HG02885 (cell line): Measurements from ENCODE around the gene VTI1A.

Experiments used
- ATAC-seq: cut with Tn5 transposase; IDR thresholded peaks from one replicate; pipeline ENCODE4 v1.9.1; 2021; ENCODE audit warnings: mild to moderate bottlenecking; ENCODE audit not compliant: unreplicated experiment, poor library complexity

Gene VTI1A

DNA sequence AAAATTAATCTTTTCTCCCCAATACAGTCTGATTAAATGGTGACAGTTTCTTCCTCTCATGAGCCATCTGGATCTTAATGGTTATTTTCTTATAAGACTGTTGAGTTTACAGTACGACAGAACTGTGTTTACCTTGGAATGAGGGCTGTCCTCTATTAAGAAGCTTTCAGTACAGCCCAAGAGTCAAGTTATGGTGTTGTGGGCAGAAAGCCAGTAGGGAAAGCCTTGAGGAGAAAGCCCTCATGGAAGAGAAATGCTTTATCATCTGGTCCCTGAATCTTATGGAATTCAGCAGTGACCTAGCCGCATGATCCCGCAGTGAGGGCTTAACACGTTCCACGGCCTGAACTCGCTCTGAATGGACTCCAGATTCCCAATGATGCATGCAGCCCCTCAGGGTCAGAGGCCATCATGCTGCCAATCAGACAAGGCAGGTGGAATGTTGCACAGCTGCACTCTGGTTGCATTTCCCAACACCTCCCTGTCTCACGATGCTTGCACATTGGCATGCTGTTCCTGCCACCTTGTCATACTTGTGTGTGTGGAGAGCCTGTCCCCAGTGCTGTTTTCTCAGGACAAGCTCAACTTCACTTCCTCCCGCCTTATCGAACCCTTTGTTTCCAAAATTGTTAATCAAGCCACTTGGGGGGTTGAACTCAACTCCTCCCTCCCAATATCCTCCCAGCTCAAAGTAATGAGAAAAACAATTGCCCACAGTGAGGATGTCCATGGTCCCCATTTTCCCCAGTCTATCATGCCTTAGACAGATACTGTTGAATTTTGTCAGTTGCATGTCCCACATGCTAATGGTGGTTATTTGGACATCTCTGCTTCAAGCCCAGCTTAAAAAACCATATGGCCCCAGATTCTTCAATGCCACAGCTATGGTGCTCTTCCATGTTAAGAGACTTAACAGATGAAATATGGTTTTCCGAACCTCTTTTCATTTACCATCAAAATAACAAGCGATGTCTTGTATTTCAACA lies 291.9 kb downstream of the VTI1A start:
- no peak for ATAC-seq

GRCh38 chr10:112739592-112740353 lies 292.8 kb downstream of the VTI1A start:
- no peak for ATAC-seq

DNA sequence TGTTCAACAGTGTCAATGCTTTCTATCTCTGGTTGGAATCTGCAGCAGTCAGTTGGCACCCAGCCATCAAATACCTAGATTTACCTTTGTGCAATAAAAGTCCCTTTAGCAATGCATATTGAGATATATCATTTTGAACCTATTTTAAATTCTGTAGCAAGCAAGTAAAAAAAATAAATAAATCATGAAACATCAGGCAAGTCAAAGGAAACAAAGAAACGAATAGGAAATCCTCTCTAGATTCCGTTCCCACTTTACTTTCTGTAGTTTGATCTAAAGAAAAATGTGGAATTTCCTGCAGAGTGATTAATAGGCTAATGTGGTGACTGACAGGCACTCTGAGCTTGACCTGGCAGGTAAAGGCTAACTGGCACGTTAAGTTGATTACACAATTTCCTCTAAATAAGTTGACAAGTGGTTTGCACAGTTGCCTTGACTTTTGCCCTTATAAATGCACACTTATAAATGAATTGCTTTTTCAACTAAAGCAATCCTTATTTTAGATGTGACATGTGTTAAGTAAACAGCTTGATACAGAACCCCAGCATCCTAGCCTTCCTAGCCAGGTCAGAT lies 294.9 kb downstream of the VTI1A start:
- no peak for ATAC-seq

GRCh38 chr10:112744181-112745096 lies 297.4 kb downstream of the VTI1A start:
- no peak for ATAC-seq

DNA sequence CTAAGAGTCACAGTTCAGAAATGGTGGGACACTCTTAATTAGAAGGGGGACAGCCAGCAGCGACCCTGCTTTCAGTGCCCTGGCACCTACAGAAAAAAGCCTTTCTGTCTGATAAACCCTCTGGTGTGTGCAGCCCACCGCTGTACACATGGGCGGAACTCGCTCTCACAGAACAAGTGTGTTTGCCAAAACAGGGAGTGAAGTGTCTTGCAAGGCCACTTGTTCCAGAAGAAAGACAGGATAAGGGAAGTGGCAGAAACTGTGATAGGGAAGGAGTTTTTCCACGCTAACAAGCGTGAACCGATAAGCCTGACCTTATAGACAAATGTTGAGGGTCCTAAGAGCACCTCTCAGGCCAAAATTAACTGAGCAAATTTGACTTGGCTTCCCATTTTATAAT lies 299.3 kb downstream of the VTI1A start:
- no peak for ATAC-seq

DNA sequence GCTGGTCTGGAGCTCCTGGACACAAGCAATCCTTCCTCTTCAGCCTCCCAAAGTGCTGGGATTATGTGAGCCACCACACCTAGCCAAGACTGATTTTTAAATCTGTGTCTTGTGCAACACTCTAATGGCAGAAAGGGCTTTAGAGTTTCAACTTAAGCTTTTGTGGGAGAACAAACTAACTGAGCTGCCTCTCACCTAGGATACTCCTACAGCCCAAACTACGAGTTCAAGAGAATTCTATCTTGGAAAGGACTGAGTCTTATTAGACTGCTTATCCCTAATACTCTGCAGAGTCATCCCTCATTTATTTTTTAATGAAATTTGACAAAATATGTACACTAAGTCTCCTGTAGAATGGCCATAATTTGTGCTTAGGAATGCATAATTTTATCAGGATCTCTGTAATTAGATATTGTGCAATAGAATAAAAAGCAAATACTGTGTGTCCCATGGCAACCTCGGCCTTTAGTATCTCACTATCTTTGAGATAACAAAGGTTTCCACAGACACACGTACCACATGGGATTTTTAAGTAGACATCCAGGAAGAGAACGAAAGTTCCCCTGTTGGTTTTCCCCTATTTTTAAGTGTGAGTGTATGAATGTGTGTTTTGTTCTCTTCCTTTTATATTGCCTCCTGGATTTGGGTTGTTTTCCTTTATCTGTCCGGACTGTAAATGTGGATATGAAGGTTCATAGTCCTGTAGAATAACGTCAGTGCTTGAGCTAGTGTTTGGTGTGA lies 303.6 kb downstream of the VTI1A start:
- no peak for ATAC-seq

- no peak for ATAC-seq
Measured at GRCh38 chr10:112751651-112752050, 304.6 kb downstream of the VTI1A start.

DNA sequence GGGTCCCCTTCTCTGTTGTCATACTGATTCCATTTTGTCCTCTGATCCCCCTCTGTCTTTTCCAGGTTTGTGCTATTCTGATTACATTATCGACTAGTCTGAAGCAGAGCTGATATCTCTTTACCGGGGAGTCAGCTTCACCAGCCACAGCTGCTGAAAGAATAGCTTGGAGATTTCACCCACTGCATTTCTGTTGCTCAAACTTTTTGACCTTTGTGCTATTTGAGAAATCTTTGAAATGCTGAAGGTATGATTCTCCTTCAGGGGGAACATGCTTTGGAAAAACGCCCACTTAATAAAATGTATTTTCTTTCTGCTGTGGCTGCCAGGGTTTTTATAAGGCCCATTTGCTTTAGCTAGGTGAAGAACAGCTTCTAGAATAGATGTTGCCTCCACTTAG lies 305.3 kb downstream of the VTI1A start:
- ATAC-seq: no peak

DNA sequence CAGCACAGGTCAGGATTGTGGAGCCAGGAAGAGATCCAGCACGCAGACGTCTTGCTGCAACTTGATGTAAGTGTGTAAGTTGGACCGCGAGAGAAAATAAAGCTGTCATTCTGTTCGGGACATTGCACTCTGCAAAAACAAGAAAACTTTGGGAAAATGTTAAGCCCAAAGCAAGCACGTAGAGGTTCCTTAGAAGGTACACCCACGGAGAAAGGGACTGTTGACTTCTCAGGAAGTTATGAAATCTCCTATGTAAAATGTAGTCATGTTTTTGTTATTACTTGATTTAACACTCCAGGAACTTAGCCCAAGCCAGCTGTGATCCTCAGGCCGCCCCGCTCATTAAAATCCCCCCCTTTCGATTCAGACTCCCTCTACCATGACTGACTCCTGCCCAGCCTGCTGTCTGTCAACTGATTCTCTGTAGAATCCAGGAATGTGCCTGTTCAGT lies 307.0 kb downstream of the VTI1A start:
- no peak for ATAC-seq

DNA sequence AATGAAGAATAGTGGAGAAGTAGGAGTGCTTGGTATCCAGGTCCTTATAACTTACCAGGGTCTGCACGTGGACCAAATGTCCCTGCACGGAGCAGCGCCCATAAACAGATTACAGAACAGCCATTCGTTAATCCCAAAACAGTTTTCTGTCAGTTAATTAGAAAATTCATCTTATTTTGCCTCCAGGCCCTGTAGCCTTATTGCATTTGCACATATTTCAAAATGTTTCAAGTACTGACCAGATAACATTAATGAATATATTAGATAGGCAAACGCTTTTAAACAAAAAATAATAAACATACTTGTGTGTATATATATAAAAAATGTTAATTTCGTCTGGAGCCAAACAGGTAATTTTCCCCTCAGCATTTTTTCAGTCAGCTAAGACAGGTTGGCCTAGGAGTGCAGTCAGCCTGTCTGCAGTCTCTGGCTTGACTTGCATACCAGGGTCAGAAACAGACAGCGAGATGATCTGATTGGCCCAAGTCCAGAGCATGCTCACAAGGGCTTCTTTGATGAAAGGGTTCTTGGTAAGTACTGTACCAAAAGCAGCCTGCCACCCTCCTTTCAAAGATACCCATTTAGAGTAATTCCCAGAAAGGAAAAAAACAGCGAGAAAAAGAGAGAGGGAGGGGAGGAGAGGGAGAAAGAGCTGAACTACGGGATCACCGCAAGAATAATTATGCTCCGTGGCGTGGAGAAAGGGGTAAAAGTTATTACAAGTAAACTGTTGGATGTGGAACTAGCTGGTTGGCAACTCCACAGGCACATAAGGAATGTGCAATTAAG lies 308.6 kb downstream of the VTI1A start:
- no peak for ATAC-seq

- no peak for ATAC-seq
Measured at GRCh38 chr10:112756235-112756527, 309.2 kb downstream of the VTI1A start.

GRCh38 chr10:112758961-112759360 lies 311.9 kb downstream of the VTI1A start:
- ATAC-seq: no peak

- no peak for ATAC-seq
Measured at GRCh38 chr10:112759496-112759895, 312.5 kb downstream of the VTI1A start.

GRCh38 chr10:112761256-112761655 lies 314.2 kb downstream of the VTI1A start:
- no peak for ATAC-seq

DNA sequence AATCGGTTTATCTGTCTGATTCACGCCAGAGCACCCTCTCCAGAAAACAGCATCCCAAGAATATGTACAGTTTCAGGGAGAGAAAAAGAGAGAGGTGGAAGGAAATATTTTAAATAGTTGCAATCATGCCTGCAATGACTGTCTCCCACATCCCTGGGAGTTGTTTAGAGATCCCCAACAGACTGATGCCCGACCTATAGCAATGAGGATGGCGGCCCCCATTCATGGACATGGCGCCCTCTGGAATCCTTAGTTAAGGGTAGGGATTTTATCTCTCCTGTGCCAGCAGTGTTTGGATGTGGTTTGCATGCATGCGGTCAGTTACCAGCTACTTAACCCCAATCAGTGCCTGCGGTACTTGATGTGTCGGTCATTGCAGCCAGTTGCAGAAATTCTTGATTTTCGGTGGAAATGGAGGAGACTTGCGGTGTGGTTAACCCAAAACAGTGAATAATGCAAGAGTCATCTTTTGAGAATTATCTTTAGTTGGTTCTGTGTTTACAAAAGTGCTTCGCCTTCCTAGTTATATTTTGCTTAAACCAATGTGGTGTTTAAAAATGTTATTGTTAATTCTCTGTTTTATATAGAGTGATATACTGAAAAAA lies 317.0 kb downstream of the VTI1A start:
- no peak for ATAC-seq

DNA sequence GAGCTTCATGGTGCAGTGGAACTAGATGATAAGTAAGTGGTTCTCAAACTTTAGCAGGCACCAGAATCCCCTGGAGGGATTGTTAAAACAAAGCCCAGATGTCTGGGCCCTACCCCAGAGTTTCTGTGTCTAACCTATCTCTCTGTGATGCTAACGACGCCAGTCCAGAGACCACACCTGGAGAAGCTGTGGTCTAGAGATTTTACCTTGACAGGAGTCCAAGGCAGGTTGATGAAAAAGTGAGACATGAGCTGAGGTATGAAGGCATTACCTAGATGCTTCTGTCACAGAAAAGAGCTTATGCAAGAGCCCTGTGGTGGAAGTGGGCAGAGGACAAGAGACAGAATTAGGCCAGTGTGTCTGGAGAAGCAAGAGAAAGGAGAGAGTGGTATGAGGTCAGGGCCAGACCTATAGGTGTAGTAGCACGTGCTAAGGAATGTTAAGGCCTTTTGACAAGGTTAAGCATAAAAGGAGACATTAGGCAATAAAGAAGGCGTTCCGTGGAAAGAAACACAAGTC lies 318.8 kb downstream of the VTI1A start:
- no peak for ATAC-seq

DNA sequence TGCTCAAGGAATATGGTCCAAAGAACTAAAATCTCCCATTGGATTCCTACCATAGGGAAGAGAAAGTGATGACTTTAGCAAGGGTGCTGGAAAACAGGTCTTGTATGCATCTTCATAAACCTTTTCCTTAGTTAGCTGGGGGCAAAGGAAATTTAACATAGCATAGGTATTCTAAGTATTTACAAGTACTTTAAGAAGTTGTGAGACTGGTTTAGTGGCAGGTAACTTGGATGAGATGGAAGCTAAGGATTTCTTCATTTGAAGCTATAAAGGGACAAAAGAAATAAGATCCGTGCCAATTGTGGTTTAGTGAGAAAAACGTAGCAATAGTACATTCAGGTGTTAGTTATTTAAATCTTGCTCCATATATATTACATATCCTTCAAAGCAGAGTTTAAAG lies 319.6 kb downstream of the VTI1A start:
- ATAC-seq: no peak

DNA sequence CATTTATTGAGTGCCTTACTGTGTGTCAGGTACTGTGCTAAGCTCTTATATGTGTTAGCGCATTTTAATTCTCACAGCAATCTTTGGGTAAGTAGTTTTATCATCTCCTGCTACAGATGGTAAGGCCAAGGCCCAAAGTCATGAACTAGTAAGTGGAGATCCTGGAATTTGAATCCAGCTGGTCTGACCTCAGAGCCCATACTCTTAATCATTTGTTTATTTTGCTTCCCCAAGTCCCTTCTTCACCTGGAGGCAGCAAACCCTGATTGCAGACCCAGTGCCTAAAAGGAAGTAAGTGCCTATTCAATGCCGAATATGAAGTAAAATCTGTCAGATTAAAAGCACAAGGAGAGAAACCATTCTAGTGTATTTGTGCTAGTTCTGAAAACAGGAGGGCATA lies 320.1 kb downstream of the VTI1A start:
- ATAC-seq: no peak
